ENCODE results near the gene OR2A2. TPM values are rescaled to one million over a fixed set of nuclear protein-coding genes. Genes with fewer than 3 reads are reported as not detected.

Gene OR2A2
- total and polyA plus RNA-seq, 2 donors (not counting 1 experiment from before 2014, with no cell fraction given) = not detected

- POLR2A ChIA-PET = no interaction called here
- H3K27me3 Mint-ChIP-seq = peaks cover 4% of the 10 kb centered on the region
- Histone ChIP-seq H3K27ac (ENCODE audit: low read length in 2 of 2) (no peak overlapping the region), H3K4me3 (ENCODE audit: control extremely low read depth in 1 of 5, extremely low read depth in 1 of 5, insufficient read depth in 1 of 5, low read depth in 2 of 5, low read length in 4 of 5) (no peak overlapping the region), H2AFZ (ENCODE audit: insufficient read depth, low read depth, low read length, poor library complexity, severe bottlenecking) (no peak overlapping the region), H3K4me2 (replicated peaks; ENCODE audit: low read depth, low read length, poor library complexity, severe bottlenecking) (no peak overlapping the region), H3K9me3 (ENCODE audit: control extremely low read depth in 1 of 3, control insufficient read depth in 2 of 3, insufficient read depth in 1 of 3, low read length in 2 of 3) (peaks cover 0 to 5% (median 3%) of the 10 kb centered on the region in 3 donors), H3K36me3 (replicated peaks in 1 of 2; ENCODE audit: control extremely low read depth in 1 of 2, control insufficient read depth in 1 of 2, extremely low read depth in 1 of 2, insufficient read depth in 2 of 2, low read length in 1 of 2) (no peaks in the 10 kb centered on the region), H3K27me3 (replicated peaks in 1 of 4; ENCODE audit: control extremely low read depth in 1 of 4, control insufficient read depth in 3 of 4, insufficient read depth in 4 of 4, low read length in 3 of 4) (no peaks in the 10 kb centered on the region), H4K20me1 (ENCODE audit: control insufficient read depth, insufficient read depth, low read length, poor library complexity, severe bottlenecking) (no peaks in the 10 kb centered on the region), H3K79me2 (ENCODE audit: control insufficient read depth, insufficient read depth, low read length) (no peaks in the 10 kb centered on the region), H3K4me1 (ENCODE audit: control insufficient read depth in 2 of 2, insufficient read depth in 2 of 2, low read length in 2 of 2) (no peaks in the 10 kb centered on the region), H3K9ac (ENCODE audit: low read length) (no peak overlapping the region)
- TF ChIP-seq EZH2 (IDR thresholded peaks at IDR 0.05; ENCODE audit: borderline replicate concordance, insufficient read depth, low read depth, low read length, poor library complexity, severe bottlenecking) = no peak
- no peak for TF ChIP-seq CTCF (IDR thresholded peaks at IDR 0.05)
- intact Hi-C loops (cut with micrococcal nuclease) = no loop called here
- WGBS (ENCODE audit: insufficient coverage) = no CpG with 5 or more reads among the region's 4 CpGs
- H3K9me3 Mint-ChIP-seq (ENCODE audit: insufficient read depth) = peaks cover 2% of the 10 kb centered on the region
- DNase-seq (no peak), ATAC-seq (ENCODE audit: low read depth) (no peak)
- H3K4me3 Mint-ChIP-seq = no peak overlapping the region
- H3K27ac Mint-ChIP-seq = no peak overlapping the region
- H3K4me1 Mint-ChIP-seq = no peaks in the 10 kb centered on the region
- CTCF ChIA-PET = no interaction called here
Observed at GRCh38 chr7:144086730-144087129, 22.7 kb upstream of the OR2A2 start.

GRCh38 chr7:144087230-144087629 lies 22.2 kb upstream of the OR2A2 start:
- Histone ChIP-seq H3K36me3 (replicated peaks in 1 of 2; ENCODE audit: control extremely low read depth in 1 of 2, control insufficient read depth in 1 of 2, extremely low read depth in 1 of 2, insufficient read depth in 2 of 2, low read length in 1 of 2) (no peaks in the 10 kb centered on the region), H3K9me3 (ENCODE audit: control extremely low read depth in 1 of 3, control insufficient read depth in 2 of 3, insufficient read depth in 1 of 3, low read length in 2 of 3) (peaks cover 0 to 5% (median 3%) of the 10 kb centered on the region in 3 donors), H3K27me3 (replicated peaks in 1 of 4; ENCODE audit: control extremely low read depth in 1 of 4, control insufficient read depth in 3 of 4, insufficient read depth in 4 of 4, low read length in 3 of 4) (no peaks in the 10 kb centered on the region), H3K9ac (ENCODE audit: low read length) (no peak overlapping the region), H3K27ac (ENCODE audit: low read length in 2 of 2) (no peak overlapping the region), H3K4me3 (ENCODE audit: control extremely low read depth in 1 of 5, extremely low read depth in 1 of 5, insufficient read depth in 1 of 5, low read depth in 2 of 5, low read length in 4 of 5) (no peak overlapping the region), H4K20me1 (ENCODE audit: control insufficient read depth, insufficient read depth, low read length, poor library complexity, severe bottlenecking) (no peaks in the 10 kb centered on the region), H2AFZ (ENCODE audit: insufficient read depth, low read depth, low read length, poor library complexity, severe bottlenecking) (no peak overlapping the region), H3K79me2 (ENCODE audit: control insufficient read depth, insufficient read depth, low read length) (no peaks in the 10 kb centered on the region), H3K4me2 (replicated peaks; ENCODE audit: low read depth, low read length, poor library complexity, severe bottlenecking) (no peak overlapping the region), H3K4me1 (ENCODE audit: control insufficient read depth in 2 of 2, insufficient read depth in 2 of 2, low read length in 2 of 2) (no peaks in the 10 kb centered on the region)
- no peak for DNase-seq
- ChIA-PET POLR2A (no interaction called here), CTCF (no interaction called here)
- Mint-ChIP-seq H3K27ac (no peak overlapping the region), H3K4me3 (no peak overlapping the region), H3K27me3 (peaks cover 4% of the 10 kb centered on the region), H3K4me1 (no peaks in the 10 kb centered on the region), H3K9me3 (ENCODE audit: insufficient read depth) (peaks cover 2% of the 10 kb centered on the region)
- no CpG with 5 or more reads among the region's 1 CpG for WGBS (ENCODE audit: insufficient coverage)
- TF ChIP-seq CTCF (IDR thresholded peaks at IDR 0.05) = no peak
- TF ChIP-seq EZH2 (IDR thresholded peaks at IDR 0.05; ENCODE audit: borderline replicate concordance, insufficient read depth, low read depth, low read length, poor library complexity, severe bottlenecking) = no peak
- no peak for ATAC-seq (ENCODE audit: low read depth)
- intact Hi-C loops (cut with micrococcal nuclease) = no loop called here
